HL-60 (cell line): ENCODE data around the gene PPP1R12C.

Experiments used
- CTCF ChIP-seq: IDR thresholded peaks from one replicate; pipeline ENCODE4 v1.5.1; 2011; ENCODE audit warnings: low read length, control low read depth, inconsistent platforms; ENCODE audit not compliant: insufficient read depth
- GABPA ChIP-seq: IDR thresholded peaks from 2 replicates; pipeline ENCODE4 v1.6.1; 2012; ENCODE audit warnings: low read depth
- POLR2AphosphoS5 ChIP-seq: IDR thresholded peaks from 2 replicates; pipeline ENCODE4 v1.6.1; 2012; ENCODE audit warnings: low read depth
- REST ChIP-seq: IDR thresholded peaks from 2 replicates; pipeline ENCODE4 v1.6.1; 2012; ENCODE audit warnings: low read depth; ENCODE audit not compliant: insufficient replicate concordance
- SPI1 ChIP-seq: IDR thresholded peaks from 2 replicates; pipeline ENCODE4 v1.6.1; 2012; ENCODE audit warnings: low read depth, mild to moderate bottlenecking, borderline replicate concordance

- TF ChIP-seq CTCF (no peak), POLR2AphosphoS5 (no peak), REST (no peak), SPI1 (no peak), GABPA (no peak)
Observed at GRCh38 chr19:55096061-55096701, 21.3 kb downstream of the PPP1R12C start.
